GM18519 (cell line): ENCODE measurements around the gene NUDT12.

ENCODE experiments used
- ATAC-seq: cut with Tn5 transposase; IDR thresholded peaks from one replicate; pipeline ENCODE4 v1.9.1; 2021; ENCODE audit warnings: mild to moderate bottlenecking, moderate library complexity; ENCODE audit not compliant: unreplicated experiment, low FRiP score

The NUDT12 gene

DNA sequence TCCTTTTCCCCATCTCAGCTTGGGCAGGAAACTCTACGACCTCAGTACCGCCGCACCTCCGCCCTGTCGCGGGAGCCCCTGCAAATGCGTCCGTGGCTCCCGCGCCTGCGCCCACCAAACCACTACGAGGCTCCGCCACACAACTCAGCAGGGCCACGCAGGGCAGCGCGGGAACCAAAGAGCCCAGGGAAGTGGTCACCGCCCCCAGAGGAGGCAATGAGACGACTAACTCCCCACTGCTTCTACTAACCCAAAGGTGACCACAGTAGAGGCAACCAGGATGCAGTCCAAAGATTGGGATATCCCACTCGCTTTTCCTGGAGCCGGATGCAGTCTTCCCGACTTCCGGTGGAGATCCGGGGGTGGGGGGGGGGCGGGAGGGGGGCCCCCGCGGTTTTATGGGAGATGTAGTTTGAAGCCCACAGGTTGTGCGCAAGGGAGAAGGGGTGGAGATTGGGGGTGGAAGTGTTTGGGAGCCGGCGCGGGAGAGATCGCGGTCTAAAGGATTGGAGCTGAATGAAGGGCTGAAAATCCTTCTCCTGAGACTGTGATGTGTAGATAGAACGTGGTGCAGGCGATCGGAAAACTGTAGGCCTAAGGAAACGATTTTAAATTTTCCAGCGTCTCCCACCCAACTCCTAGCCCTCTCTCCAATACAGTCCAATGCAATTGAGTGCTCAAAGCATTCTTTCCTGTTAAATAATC is at the start of gene NUDT12:
NUDT12 (minus strand) TSS at position 337 of the 705 bp plus-strand sequence. CDS start 2,541 bp downstream, outside the sequence.
- no peak for ATAC-seq

DNA sequence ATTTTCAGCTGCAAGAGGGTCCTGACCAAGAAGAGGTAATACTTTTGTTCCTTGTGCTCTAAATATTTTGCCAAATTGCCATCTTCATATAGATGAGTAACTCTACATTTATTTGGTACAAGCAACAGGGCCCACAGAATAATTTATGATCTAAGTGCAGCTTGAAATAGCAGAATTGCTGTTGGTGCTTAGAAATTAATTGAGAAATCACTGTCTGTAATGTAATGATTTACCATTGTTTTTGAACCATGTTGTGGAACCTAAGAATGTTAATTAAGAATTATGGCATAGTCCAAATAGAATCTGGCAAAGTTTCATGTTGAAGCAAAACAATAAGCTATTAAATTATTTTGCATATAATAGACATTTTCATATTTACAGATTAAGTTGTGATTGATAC is 44.8 kb upstream of the NUDT12 start:
- no peak for ATAC-seq

DNA sequence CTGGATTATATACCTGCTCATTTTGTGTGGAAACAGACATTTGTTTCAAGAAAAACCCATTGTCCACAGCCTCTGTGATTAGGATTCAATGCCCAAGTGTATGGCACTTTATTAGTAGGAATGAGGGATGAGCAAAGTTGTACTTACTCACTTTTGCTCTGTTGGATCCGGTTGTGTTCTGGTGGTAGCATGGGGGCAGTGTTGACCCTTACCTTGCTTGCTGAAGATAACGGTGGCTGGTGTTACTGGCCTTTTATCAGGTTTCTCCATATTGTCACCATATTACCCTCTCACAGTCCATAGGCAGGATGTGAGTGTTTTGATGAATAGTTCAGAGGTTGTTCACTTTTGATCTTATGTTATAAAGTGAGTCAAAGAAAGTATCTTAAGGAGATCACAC is 42.7 kb upstream of the NUDT12 start:
- ATAC-seq = no peak

GRCh38 chr5:103602438-103602837 is 39.8 kb upstream of the NUDT12 start:
- no peak for ATAC-seq

DNA sequence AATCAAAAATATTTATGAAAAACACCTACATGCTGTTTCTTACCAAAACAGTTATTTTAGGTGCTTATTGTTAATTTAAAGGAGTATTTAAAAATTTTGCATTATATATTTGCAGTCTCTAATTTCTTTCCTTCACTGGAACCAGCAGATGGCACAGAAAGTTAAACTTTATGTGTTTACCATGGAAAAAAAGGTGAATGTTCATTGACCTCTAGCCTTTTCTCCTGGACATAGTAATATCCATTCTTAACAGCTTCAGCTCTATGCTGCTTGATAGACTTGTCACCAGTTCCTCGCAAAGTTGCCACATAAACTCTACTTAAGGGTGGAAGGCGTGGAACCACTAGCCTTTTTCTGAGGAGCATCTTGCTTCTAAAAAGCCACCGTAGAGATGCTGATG is 38.7 kb upstream of the NUDT12 start:
- ATAC-seq = no peak

DNA sequence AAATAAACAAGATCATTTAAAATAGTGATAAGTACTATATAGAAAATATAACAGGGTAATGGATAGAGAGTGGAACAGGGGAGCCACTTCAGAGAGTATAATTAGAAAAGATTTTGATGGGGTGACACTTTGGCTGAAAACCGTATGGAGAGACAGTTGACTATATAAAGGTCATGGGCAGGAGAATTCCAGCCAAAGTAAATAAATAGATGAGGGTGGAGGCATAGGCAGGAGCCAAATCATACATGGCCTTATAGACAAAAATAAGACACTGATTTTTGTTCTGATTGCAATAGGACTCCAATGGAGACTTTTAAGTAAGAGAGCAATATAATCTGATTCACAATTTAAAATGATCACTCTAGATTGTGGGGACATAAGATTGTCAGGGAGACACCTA is 37.5 kb upstream of the NUDT12 start:
- ATAC-seq = no peak

- ATAC-seq = no peak
Measured at GRCh38 chr5:103598997-103599566, 36.5 kb upstream of the NUDT12 start.

DNA sequence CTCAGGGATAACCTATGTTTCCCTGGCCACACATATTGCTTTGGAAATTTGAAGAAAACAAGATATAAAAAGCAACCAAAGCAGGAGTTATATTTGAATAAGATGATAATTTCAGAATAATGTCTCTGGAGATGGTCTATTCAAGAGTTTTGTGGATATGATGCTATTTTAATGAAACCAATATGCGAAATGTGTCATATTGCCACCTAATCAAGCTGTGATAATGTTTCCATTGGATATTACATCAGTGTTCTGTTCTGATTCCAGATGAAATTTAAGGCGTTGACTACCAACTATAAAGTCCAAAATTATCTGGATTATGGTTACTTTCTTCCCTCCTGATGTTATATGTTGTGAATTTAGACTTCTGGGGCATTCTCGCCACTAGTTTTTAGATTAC is 27.6 kb upstream of the NUDT12 start:
- ATAC-seq = no peak

DNA sequence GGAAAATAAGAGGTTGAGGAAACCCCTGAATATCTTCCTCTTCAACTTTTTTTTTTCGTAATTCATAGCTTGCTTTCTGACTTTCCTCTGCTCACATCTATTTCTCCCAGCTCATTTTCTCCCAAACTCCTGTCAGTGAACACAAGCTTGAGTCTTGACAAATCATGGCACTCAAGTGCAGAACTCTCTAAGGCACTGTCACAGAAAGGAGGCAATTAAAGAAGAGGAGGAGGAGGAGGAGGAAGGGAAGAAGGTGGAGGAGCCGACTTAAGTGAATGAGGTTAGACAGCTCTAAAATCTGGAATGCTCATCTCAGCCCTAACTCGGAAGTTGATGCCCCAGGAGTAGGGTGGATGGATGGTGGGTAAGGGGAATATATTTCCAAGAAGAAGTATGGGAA is 27.2 kb upstream of the NUDT12 start:
- ATAC-seq = no peak

DNA sequence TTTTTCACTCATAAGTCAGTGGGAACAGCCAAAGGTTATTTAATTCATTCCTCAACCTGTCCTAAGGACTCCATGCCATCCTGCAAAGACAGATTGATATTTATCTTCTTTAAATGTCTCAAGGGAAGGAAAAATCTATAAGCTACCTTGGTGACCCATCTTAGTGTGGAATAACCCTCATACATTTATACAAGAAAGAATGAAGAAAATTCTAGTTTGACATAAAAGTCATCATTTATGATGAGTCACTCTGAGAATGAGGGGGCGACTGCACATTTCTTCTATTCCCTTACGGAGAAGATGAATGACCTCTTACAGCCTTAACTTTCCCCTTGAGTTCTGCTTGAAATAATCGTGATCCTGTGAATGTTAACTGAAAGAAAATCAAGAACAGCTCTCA is 26.8 kb upstream of the NUDT12 start:
- no peak for ATAC-seq

GRCh38 chr5:103587185-103587748 is 24.7 kb upstream of the NUDT12 start:
- no peak for ATAC-seq

DNA sequence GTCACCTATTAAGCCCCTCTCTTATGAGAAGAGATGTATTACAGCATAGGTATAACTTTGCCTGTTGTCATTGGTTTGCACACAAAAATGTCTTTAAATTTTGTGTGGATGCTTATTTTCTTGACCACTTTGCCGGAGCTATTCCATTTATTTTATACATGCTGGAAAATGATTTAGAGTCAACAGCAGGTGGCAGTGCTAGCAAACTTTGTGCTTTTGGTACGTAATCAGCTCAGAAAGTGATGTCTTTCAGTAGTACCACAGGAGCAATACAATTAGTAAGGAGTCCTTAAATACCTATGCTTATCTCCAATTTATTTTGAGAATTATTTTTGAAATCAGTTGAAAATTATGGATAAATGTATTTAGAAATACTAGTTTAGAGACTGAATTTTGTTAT is 19.8 kb upstream of the NUDT12 start:
- ATAC-seq = peak; percentile 76

DNA sequence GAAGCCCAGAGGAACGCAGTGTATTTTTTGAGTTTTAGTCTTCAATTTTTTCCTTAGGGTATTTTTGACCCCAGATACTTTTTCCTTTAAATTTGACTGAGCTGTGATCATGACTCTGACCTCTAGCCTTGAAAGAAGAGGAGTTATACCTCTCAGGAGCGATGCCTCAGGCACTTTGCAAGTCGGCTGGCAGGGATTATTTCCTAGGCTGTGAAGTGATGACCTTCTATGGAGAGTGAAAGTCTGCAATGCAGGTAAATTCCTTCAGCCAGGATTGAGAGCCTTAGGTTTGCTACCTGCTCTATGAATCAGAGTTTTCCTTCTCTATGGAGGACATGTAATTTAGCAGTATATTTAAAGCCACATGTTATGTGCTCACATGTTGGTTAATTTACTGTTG is 10.8 kb upstream of the NUDT12 start:
- ATAC-seq = no peak

GRCh38 chr5:103572454-103572853 is 9.9 kb upstream of the NUDT12 start:
- ATAC-seq = no peak

GRCh38 chr5:103571730-103572129 is 9.1 kb upstream of the NUDT12 start:
- ATAC-seq = no peak

DNA sequence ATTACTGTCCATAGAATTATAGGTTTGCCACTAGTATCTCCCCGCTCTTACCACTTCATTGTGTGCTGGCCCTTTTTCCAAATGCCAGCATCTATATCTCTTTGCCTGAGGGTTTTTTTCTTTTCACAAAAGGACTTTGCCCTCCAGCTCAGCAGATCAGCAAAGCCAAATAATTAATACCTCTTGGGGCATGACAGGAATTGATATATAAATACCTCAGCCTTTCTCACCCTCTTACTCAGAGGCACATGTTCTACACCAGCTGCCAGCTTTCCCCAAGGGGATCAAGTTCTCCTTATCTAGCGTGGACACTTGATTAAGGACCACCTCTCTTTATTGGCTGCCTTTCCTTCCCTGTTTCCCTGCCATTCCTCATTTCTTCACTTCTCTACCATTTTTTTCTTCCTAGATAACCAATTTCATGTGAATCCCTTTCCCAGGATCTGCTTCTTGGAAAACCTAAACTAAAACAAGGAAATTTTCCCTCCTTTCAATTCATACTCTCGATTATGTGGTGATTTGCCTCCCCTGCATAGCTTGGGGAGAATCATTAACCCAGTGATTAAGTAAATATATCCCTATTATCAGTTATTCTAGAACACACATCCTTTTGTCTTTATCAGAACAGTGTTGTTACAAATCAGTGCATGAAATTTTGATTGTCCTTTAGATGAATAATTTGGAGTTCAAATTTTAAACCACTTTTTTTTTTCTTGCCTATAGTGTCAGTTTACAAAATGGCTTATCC is 6.9 kb upstream of the NUDT12 start:
- no peak for ATAC-seq

GRCh38 chr5:103565719-103566118 is 3.1 kb upstream of the NUDT12 start:
- ATAC-seq = no peak

DNA sequence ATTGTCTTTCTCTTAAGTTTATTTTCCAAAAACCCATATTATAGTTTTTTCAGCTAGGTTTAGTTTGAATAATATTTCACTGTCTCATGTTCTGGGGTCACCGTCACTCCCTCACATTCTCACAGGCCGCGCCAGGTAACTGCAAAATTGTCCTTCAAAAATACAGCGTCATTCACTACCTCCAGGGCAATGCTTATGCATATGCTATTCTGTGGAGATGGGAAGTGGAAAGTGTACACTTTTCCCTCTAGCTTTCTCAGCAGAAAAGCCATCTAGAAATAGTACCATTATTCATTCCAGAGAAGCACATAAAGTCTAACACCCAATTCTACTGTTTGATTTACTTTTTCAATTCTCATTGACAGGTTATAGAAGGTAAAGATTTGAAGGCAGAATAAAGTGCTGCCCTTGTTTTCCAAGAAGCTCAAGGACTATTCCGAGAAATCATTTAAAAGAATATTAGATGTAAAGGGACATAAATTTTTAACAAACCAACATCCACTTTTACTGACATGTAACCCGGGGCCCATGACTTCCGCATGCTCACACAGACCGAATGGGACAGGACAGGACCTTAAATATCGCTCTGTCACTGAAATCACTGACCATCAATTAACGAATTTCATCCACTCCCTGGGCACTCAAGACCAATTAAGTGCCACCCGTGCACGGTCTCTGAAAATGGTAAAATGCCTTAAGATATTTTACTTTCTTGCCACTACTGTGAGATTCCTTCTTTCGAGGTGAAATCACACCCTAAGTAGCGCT is 720 bp downstream of the NUDT12 start:
- no peak for ATAC-seq

GRCh38 chr5:103560826-103561225 is 1.8 kb downstream of the NUDT12 start:
- ATAC-seq = no peak

- no peak for ATAC-seq
Measured at GRCh38 chr5:103546858-103547257, 15.7 kb downstream of the NUDT12 start.

- no peak for ATAC-seq
Measured at GRCh38 chr5:103542441-103542840, 20.1 kb downstream of the NUDT12 start.
